ENCODE measurements around the gene KDM6A.
"Not testable (repeated sequence)": the region's sequence is repeated elsewhere in the genome, so short reads cannot be mapped to it uniquely, and the experiment has no call there.

Gene KDM6A

GRCh38 chrX:44967221-44967620, 94.2 kb downstream of the KDM6A start:
- DNase-seq, result no peak

- DNase-seq, result no peak
These were observed 97.7 kb downstream of the KDM6A start for GRCh38 chrX:44970709-44971108.

- no peak for DNase-seq
These were observed 98.7 kb downstream of the KDM6A start for GRCh38 chrX:44971674-44972073.

GRCh38 chrX:44972132-44972531, 99.1 kb downstream of the KDM6A start:
- DNase-seq, result no peak

GRCh38 chrX:44973420-44973932, 100.5 kb downstream of the KDM6A start:
- DNase-seq, result no peak

GRCh38 chrX:44974451-44974850, 101.5 kb downstream of the KDM6A start:
- no peak for DNase-seq

GRCh38 chrX:44975666-44976263, 102.8 kb downstream of the KDM6A start:
- no peak for DNase-seq

GRCh38 chrX:44978976-44979375, 106.0 kb downstream of the KDM6A start:
- no peak for DNase-seq

- no peak for DNase-seq
These were observed 107.4 kb downstream of the KDM6A start for GRCh38 chrX:44980403-44980802.

GRCh38 chrX:44980883-44981282, 107.9 kb downstream of the KDM6A start:
- DNase-seq, result no peak

GRCh38 chrX:44989995-44990770, 117.2 kb downstream of the KDM6A start:
- DNase-seq, result no peak

GRCh38 chrX:44992775-44993174, 119.8 kb downstream of the KDM6A start:
- DNase-seq, result no peak

- DNase-seq, result no peak
These were observed 123.3 kb downstream of the KDM6A start for GRCh38 chrX:44996277-44996676.

GRCh38 chrX:44997282-44997812, 124.4 kb downstream of the KDM6A start:
- DNase-seq, result no peak

GRCh38 chrX:44997888-44998287, 124.9 kb downstream of the KDM6A start:
- no peak for DNase-seq

GRCh38 chrX:44999237-44999636, 126.2 kb downstream of the KDM6A start:
- not testable (repeated sequence) for DNase-seq

- DNase-seq, result not testable (repeated sequence)
These were observed 126.9 kb downstream of the KDM6A start for GRCh38 chrX:44999872-45000271.

GRCh38 chrX:45001048-45001447, 128.1 kb downstream of the KDM6A start:
- no peak for DNase-seq

- DNase-seq, result no peak
These were observed 130.1 kb downstream of the KDM6A start for GRCh38 chrX:45003085-45003484.

- DNase-seq, result no peak
These were observed 133.2 kb downstream of the KDM6A start for GRCh38 chrX:45006002-45006800.

- no peak for DNase-seq
These were observed 134.6 kb downstream of the KDM6A start for GRCh38 chrX:45007598-45007997.

- DNase-seq, result no peak
These were observed 136.5 kb downstream of the KDM6A start for GRCh38 chrX:45009371-45010000.

GRCh38 chrX:45011131-45011530, 138.1 kb downstream of the KDM6A start:
- DNase-seq, result no peak

Data from NCI-H526 (cell line).